NT2/D1 (cell line): ENCODE results near the gene AEBP2.

Source experiments
- SUZ12 ChIP-seq: IDR thresholded peaks from 2 replicates; pipeline ENCODE4 v1.6.1; 2011; ENCODE audit not compliant: insufficient read length, insufficient read depth; ENCODE audit errors: extremely low read depth
- YY1 ChIP-seq: IDR thresholded peaks from 2 replicates; pipeline ENCODE4 v1.6.1; 2011; ENCODE audit not compliant: insufficient read length, insufficient read depth

DNA sequence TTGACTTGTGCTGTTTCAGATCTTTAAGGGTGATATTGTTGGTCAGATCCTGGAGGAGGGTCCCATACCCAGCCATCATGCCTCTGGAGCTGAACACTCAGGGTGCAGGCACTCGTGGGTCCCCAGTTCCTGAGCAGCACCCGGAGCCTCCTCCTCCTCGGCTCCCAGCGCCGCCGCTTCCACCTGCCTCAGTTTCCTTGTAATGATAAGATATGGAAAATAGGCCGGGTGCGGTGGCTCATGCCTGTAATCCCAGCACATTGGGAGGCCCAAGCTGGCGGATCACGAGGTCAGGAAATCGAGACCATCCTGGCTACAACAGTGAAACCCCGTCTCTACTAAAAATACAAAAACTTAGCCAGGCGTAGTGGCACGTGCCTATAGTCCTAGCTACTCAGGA is 20.2 kb upstream of the AEBP2 start:
- TF ChIP-seq SUZ12, result no peak
- TF ChIP-seq YY1, result no peak
